T-helper 1 cell treated with Interleukin-12 subunit alpha and Interleukin-12 subunit beta and Interleukin-4 antibody, amounts not matched to agents 30 μg/mL and 1 μg/mL, for 36 hours (primary cell): ENCODE results near the gene PLXND1.

Source experiments
- H3K27ac Mint-ChIP-seq: one replicate; pipeline ENCODE4 v1.8.0; 2021; ENCODE audit warnings: mild to moderate bottlenecking, mixed read lengths
- H3K27me3 Mint-ChIP-seq: one replicate; pipeline ENCODE4 v1.8.0; 2021; ENCODE audit warnings: low read depth, mixed read lengths
- H3K36me3 Mint-ChIP-seq: one replicate; pipeline ENCODE4 v1.8.0; 2021; ENCODE audit warnings: low read depth, mixed read lengths
- H3K4me1 Mint-ChIP-seq: one replicate; pipeline ENCODE4 v1.8.0; 2021; ENCODE audit warnings: low read depth, mixed read lengths
- H3K4me3 Mint-ChIP-seq: one replicate; pipeline ENCODE4 v1.8.0; 2021; ENCODE audit warnings: mild to moderate bottlenecking, moderate library complexity, mixed read lengths
- H3K9me3 Mint-ChIP-seq: one replicate; pipeline ENCODE4 v1.8.0; 2021; ENCODE audit warnings: mixed read lengths

Gene PLXND1

DNA sequence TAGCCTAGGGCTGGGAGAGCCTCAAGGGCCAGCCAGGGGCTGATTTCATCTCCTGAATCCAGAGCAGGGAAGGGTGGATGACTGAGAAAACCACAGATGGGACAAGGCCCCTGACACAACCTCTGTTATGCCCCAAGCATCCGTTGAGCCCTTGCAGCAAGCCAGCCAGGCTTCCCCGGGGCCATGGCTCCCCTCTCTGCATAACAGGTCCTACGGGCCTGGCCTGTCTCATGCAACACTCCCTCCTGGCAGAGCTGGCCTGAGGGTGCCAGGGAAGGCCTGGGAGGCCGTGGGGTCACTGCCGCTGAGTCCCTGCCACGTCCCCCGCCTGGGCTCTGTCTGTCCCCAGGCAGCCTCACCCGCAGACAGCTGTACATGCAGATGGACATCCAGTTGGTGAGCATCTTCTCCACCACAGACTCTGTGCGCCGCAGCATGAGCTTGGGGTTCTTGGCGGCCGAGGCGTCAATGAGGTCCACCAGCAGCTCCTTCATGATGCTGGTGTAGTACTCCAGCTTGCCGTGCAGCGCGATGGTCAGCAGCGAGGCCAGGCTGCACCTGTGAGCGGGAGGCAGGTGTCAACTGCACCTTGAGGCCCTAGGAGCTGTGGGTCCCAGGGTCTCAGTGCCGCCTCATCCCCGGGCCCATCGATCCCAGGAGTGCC lies 41.4 kb downstream of the PLXND1 start:
- no peak overlapping the region for H3K4me3 Mint-ChIP-seq
- no peaks in the 10 kb centered on the region for H3K9me3 Mint-ChIP-seq
- H3K4me1 Mint-ChIP-seq: no peaks in the 10 kb centered on the region
- no peaks in the 10 kb centered on the region for H3K36me3 Mint-ChIP-seq
- no peaks in the 10 kb centered on the region for H3K27me3 Mint-ChIP-seq
- no peak overlapping the region for H3K27ac Mint-ChIP-seq

GRCh38 chr3:129563850-129564535 lies 42.5 kb downstream of the PLXND1 start:
- no peak overlapping the region for H3K27ac Mint-ChIP-seq
- H3K4me3 Mint-ChIP-seq: no peak overlapping the region
- H3K27me3 Mint-ChIP-seq: no peaks in the 10 kb centered on the region
- H3K4me1 Mint-ChIP-seq: no peaks in the 10 kb centered on the region
- no peaks in the 10 kb centered on the region for H3K9me3 Mint-ChIP-seq
- H3K36me3 Mint-ChIP-seq: no peaks in the 10 kb centered on the region

- H3K27ac Mint-ChIP-seq: no peak overlapping the region
- H3K9me3 Mint-ChIP-seq: no peaks in the 10 kb centered on the region
- no peak overlapping the region for H3K4me3 Mint-ChIP-seq
- no peaks in the 10 kb centered on the region for H3K4me1 Mint-ChIP-seq
- no peaks in the 10 kb centered on the region for H3K27me3 Mint-ChIP-seq
- no peaks in the 10 kb centered on the region for H3K36me3 Mint-ChIP-seq
Observed at GRCh38 chr3:129563332-129563731, 43.1 kb downstream of the PLXND1 start.

DNA sequence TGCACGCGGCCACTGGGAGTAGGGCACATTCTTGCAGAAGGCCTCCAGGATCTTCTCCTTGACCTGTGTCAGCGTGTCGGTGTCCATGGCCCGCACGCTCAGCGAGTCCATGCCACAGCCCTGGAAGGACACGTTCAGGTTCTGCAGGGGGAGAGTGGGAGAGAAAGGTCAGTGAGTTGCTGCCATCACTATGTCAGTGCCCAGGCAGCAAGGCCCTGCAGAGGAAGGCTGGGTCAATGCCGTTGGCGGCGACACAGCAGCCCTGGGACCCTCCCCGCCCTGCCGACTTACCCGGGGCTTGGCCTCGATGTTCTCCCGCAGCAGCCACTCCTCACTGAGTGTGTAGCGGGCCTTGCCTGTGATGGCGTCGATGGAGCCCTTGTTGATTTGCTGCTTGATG lies 43.7 kb downstream of the PLXND1 start:
- Mint-ChIP-seq H3K36me3 (no peaks in the 10 kb centered on the region), H3K4me3 (no peak overlapping the region), H3K4me1 (no peaks in the 10 kb centered on the region), H3K9me3 (no peaks in the 10 kb centered on the region), H3K27ac (no peak overlapping the region), H3K27me3 (no peaks in the 10 kb centered on the region)

DNA sequence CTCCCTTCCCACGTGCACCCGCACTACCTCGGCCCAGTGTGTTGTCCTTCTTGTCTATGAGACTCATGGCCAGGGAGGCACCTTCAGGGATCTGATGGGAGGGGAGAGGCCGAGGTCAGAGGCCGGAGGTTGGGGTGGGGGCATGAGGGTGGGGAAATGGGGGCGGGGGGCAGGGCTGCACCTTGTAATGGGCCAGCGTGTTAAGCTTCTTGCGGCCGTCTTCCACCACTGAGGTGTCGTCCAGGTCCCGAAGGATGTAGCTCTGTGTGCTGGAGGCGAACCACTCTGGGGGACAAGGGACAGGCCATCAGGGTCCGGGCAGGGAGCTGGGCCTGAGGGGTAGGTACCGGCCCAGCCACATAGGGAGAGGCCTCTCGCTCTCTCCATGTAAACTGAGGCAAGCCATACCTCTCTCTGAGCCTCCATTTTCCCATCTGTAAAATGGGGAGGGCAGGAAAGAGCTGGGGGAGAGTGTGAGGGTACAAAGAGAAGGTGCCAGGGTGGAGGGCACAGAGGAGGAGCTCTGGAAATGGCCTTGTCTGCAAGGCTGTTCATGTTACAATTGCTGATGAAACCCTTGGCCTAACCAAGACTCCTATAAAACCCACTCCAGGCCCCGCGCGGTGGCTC lies 44.7 kb downstream of the PLXND1 start:
- no peak overlapping the region for H3K4me3 Mint-ChIP-seq
- no peaks in the 10 kb centered on the region for H3K9me3 Mint-ChIP-seq
- no peaks in the 10 kb centered on the region for H3K4me1 Mint-ChIP-seq
- no peak overlapping the region for H3K27ac Mint-ChIP-seq
- H3K36me3 Mint-ChIP-seq: no peaks in the 10 kb centered on the region
- no peaks in the 10 kb centered on the region for H3K27me3 Mint-ChIP-seq

DNA sequence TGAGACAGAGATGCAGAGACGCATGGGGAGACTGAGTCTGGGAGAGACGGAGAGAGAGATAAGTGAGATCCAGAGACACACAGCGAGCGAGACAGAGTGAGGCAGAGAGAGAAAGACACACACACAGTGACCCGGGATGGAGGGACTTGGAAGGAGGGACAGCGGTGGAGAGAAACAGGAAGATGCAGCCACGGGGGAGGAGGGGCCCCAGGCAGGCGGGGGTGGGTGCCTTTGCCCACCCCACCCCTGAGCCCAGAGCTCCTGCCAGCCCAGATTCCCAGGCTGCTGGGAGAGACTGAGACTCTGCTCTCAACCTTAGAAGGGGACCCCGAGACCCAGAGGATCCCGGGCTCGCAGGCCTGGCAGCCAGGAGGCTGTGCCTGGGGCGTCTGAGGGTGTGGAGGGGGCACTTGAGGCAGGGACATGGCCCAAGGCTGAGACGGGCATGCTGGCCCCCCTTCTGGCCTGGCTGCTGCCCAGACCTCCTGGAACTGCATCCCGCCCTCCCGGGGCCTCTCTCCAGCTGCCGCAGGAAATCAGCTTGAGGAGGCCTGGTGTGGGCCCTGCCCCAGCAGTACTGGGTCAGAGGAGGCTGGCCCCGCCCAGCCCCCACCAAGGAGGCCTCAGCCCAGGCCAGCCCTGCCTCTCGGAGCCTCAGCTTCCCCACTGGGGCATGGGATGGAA lies 45.4 kb downstream of the PLXND1 start:
- H3K9me3 Mint-ChIP-seq: no peaks in the 10 kb centered on the region
- no peak overlapping the region for H3K27ac Mint-ChIP-seq
- H3K4me1 Mint-ChIP-seq: no peaks in the 10 kb centered on the region
- H3K36me3 Mint-ChIP-seq: no peaks in the 10 kb centered on the region
- no peaks in the 10 kb centered on the region for H3K27me3 Mint-ChIP-seq
- no peak overlapping the region for H3K4me3 Mint-ChIP-seq

- no peaks in the 10 kb centered on the region for H3K4me1 Mint-ChIP-seq
- H3K36me3 Mint-ChIP-seq: no peaks in the 10 kb centered on the region
- no peaks in the 10 kb centered on the region for H3K9me3 Mint-ChIP-seq
- no peaks in the 10 kb centered on the region for H3K27me3 Mint-ChIP-seq
- H3K27ac Mint-ChIP-seq: no peak overlapping the region
- no peak overlapping the region for H3K4me3 Mint-ChIP-seq
Observed at GRCh38 chr3:129560269-129560787, 46.1 kb downstream of the PLXND1 start.

DNA sequence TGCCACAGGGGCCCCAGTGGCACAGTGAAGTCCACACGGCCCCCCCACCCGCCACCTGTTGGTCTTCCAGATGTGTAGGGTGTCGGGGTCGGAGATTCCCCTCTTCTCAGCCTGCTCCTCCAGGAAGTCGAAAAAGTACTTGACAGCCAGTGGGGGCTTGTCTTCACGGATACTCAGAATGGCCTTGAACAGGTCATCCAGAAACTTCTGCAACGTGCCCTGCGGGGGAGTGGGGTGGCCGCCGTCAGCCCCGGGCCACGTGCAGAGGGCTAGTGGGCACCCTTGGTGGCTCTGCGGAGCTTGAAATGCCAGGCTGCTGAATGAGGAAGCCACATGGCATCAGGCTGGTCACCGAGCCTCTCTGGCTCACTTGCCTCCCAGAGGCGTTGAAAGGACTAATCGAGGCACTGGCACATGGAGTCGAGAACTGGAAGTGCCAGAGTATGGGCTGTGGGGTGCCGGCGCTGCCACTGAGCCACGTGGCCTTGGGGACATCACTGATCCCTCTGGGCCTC lies 46.9 kb downstream of the PLXND1 start:
- Mint-ChIP-seq H3K36me3 (no peaks in the 10 kb centered on the region), H3K27ac (no peak overlapping the region), H3K4me3 (no peak overlapping the region), H3K4me1 (no peaks in the 10 kb centered on the region), H3K27me3 (peaks cover under 1% of the 10 kb centered on the region), H3K9me3 (no peaks in the 10 kb centered on the region)

DNA sequence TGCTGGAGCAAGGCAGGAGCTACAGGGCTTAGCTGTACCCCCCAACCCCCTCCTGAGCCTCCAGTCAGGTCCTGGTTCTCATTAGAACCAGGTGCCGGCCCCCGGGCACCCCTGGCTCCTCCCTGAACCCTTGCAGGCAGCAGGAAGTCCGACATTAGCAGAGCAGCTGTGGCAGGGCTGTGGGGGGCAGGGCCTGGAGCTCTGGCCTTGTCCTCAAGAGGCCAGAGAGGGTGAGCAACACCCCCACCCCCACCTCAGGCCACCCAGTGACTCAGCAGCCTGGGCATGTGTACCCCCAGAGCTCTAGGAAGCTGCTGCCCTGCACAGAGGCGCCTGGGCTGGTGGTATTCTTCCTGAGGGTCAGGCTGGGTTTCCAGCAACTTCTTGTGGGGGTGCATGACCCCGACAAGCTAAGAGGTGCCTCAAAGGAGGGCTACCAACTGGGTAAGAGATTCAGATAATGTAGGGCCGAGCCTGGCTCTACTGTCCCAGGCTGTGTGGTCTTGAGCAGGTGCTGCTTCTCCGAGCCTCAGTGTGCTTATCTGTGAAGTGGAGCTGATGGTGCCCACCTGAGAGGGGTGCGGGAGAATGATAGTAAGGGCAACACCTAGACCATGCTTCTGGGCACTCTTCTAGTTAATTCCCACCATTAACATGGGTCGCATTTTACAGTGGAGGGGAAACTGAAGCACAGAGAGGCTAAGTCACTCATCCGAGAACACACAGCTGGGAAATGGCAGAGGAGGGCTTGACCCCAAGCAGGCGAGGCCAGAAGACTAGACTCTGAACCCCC lies 47.5 kb downstream of the PLXND1 start:
- H3K4me3 Mint-ChIP-seq: no peak overlapping the region
- H3K36me3 Mint-ChIP-seq: no peaks in the 10 kb centered on the region
- no peaks in the 10 kb centered on the region for H3K9me3 Mint-ChIP-seq
- peaks cover 7% of the 10 kb centered on the region for H3K27me3 Mint-ChIP-seq
- H3K4me1 Mint-ChIP-seq: no peaks in the 10 kb centered on the region
- H3K27ac Mint-ChIP-seq: no peak overlapping the region

DNA sequence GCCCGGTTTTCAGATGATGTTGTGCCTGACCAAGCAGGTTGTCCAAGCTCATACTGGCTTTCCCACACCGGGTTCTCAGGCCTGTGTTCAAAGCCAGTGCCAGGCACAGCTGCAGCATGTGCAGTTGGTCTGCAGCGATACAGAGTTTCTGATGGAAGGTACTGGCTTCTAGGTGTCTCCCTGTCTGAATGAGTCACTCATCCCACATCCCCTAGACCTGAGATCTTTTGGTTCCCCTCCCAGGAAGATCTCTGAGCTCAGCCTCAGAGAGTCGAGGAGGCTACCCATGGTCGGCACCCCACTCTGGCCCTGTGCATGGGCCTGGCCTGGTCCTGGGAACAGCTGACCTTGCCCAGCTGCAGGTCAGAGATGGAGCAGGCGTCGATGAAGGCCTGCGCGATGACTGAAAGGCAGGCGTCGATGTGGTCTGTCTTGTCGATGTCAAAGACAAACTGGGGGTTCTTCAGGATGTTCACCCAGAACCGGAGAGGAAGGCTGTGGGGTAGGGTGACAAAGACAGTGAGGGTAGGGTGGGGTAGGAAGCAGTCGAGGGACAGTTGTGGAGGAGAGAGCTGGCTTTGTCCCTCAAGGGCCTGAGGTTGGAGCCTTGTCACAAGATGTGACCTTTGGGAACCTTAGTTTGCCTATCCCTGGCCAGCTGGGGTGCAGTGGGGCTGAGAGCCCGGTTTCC lies 48.2 kb downstream of the PLXND1 start:
- H3K36me3 Mint-ChIP-seq: no peaks in the 10 kb centered on the region
- no peak overlapping the region for H3K27ac Mint-ChIP-seq
- H3K9me3 Mint-ChIP-seq: no peaks in the 10 kb centered on the region
- H3K4me1 Mint-ChIP-seq: no peaks in the 10 kb centered on the region
- H3K4me3 Mint-ChIP-seq: no peak overlapping the region
- H3K27me3 Mint-ChIP-seq: peaks cover 11% of the 10 kb centered on the region

DNA sequence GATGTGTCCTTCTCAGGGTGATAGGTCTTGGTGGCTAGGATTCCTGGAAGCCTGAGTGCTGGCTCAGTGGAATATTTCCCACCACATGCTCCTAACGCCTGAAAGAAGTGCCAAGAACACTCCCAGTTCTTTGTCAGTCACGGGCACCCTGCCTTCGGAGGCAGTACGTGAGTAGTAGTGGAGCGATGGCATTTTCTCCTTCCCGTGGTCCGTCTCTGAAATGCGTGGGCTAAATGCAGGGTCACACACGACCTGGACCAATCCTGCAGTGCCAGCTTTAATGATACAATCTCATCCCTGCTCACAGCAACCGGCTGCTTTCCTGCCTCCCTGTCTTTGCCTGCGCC lies 49.0 kb downstream of the PLXND1 start:
- peaks cover 17% of the 10 kb centered on the region for H3K27me3 Mint-ChIP-seq
- H3K36me3 Mint-ChIP-seq: no peaks in the 10 kb centered on the region
- H3K4me3 Mint-ChIP-seq: no peak overlapping the region
- H3K4me1 Mint-ChIP-seq: no peaks in the 10 kb centered on the region
- no peak overlapping the region for H3K27ac Mint-ChIP-seq
- H3K9me3 Mint-ChIP-seq: no peaks in the 10 kb centered on the region

- no peaks in the 10 kb centered on the region for H3K36me3 Mint-ChIP-seq
- no peak overlapping the region for H3K4me3 Mint-ChIP-seq
- H3K27ac Mint-ChIP-seq: no peak overlapping the region
- no peaks in the 10 kb centered on the region for H3K9me3 Mint-ChIP-seq
- H3K4me1 Mint-ChIP-seq: no peaks in the 10 kb centered on the region
- H3K27me3 Mint-ChIP-seq: peaks cover 18% of the 10 kb centered on the region
Observed at GRCh38 chr3:129556890-129557547, 49.5 kb downstream of the PLXND1 start.

DNA sequence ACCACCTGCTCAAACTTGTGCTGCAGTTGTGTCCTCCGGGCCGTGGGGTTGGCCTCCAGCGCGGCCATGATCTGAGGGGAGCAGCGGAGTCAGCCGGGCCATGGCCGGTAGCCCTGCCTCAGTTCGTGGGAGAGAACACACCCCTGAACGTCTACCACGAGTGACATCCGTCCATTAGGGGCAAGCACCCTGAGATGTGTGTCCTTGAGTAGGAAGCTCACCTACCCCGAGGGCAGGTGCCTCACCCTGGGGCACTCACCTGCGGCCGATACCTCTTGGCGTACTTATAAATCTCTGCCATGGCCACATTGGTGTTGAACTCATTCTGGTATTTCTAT lies 50.1 kb downstream of the PLXND1 start:
- peaks cover 21% of the 10 kb centered on the region for H3K27me3 Mint-ChIP-seq
- no peak overlapping the region for H3K27ac Mint-ChIP-seq
- H3K36me3 Mint-ChIP-seq: no peaks in the 10 kb centered on the region
- no peaks in the 10 kb centered on the region for H3K9me3 Mint-ChIP-seq
- no peak overlapping the region for H3K4me3 Mint-ChIP-seq
- no peaks in the 10 kb centered on the region for H3K4me1 Mint-ChIP-seq
